NCI-H146 treated with DMSO at 0.1 percent for 48 hours (cell line): ENCODE measurements around the gene OR6B3.
"Not testable (repeated sequence)": the region's sequence is repeated elsewhere in the genome, so short reads cannot be mapped to it uniquely, and the experiment has no call there.

ENCODE experiments used
- DNase-seq: peaks from one replicate; lab custom pipeline; 2025; ENCODE audit not compliant: unreplicated experiment; lab: John Stamatoyannopoulos, UW

OR6B3 gene

DNA sequence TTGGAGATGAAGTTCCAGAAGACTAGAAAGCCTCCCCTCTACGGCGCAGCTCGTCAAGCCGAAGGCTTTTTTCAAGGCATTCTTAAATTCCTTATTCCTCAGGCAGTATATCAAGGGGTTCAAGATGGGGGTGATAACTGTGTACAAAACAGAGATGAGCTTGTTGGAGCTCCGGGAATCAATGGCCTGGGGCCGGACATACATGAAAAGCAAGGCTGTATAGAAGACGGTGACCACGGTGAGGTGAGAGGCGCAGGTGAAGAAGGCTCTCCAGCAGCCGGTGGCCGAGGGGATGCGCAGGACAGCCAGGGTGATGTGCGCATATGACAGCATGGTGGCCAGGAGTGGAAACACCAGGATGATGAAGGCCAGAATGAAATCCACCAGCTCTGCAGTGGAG is 8.2 kb downstream of the OR6B3 start:
- DNase-seq = no peak

DNA sequence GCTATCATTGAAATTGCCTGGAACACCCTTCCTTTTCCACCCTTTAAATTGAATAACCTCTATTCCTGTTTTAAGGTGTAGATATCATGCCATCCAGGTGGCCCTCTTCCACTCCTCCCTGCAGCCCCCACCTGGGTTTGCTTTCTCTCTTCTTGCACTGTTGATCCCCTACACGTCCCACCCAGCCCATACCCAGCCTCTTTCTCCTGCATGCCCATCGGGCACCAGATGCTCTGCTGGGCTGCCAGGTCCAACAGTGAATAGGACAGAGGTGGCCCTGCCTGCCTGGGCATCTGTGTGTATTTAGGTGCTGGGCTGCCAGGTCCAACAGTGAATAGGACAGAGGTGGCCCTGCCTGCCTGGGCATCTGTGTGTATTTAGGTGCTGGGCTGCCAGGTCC is 9.2 kb downstream of the OR6B3 start:
- not testable (repeated sequence) for DNase-seq

- DNase-seq = no peak
Measured at GRCh38 chr2:240043279-240043989, 9.9 kb downstream of the OR6B3 start.

DNA sequence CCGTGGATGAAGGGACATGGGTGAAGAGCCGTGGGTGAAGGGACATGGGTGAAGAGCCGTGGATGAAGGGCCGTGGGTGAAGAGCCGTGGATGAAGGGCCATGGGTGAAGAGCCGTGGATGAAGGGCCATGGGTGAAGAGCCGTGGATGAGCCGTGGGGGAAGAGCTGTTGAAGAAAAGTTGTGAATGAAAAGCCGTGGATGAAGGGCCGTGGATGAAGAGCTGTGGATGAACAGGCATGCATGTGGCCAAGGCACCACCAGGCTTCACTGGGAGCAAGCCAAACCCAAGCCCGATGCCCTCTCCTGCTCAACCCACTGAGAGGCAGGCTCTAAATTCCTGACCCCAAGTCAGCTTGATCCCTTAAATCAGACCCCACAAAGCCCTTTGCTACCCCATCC is 10.6 kb downstream of the OR6B3 start:
- no peak for DNase-seq

DNA sequence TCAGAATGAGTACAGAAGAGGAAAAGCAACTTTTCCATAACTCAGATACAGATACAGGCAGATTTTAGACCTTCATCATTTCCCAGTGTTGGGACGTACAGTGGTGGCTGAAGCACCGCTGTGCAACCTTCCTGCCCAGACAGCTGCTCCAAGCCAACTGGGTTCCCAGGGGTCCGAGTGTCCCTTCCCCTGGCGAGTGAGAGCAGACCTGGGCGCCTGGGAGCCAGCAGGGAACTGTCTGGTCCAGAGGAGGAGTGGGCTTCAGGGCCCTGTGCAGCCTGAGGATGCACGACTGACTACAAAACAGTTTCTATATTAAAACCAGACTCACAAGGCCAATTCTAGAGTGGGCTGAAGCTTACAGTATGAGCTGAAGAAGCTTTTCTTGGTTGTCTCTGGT is 12.0 kb downstream of the OR6B3 start:
- no peak for DNase-seq

GRCh38 chr2:240037358-240037757 is 16.0 kb downstream of the OR6B3 start:
- DNase-seq = no peak

DNA sequence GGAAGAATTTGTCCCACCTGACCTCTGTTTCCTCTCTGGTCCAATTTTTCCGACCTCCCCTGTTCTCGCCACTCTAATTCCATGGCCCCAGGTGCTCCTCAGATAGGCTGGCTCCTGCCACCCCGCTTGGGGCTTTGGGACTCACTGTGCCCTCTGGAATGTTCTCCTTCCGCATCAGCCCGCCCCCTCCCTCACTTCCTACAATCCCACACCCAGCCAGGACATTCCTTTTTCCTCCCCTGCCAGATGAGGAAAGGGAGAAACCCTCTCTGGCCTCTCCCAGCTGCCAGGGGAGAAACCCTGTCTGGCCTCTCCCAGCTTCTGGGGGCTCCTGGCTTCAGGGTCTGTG is 20.0 kb downstream of the OR6B3 start:
- DNase-seq = no peak

- no peak for DNase-seq
Measured at GRCh38 chr2:240032406-240033329, 20.7 kb downstream of the OR6B3 start.

- DNase-seq = no peak
Measured at GRCh38 chr2:240030379-240031094, 22.8 kb downstream of the OR6B3 start, which contains the start of gene OR6B2. TSS of gene OR6B2 (minus strand) at chr2:240030429. CDS start at chr2:240030429, 0 bp downstream.

GRCh38 chr2:240024766-240025165 is 28.6 kb downstream of the OR6B3 start:
- DNase-seq = no peak

DNA sequence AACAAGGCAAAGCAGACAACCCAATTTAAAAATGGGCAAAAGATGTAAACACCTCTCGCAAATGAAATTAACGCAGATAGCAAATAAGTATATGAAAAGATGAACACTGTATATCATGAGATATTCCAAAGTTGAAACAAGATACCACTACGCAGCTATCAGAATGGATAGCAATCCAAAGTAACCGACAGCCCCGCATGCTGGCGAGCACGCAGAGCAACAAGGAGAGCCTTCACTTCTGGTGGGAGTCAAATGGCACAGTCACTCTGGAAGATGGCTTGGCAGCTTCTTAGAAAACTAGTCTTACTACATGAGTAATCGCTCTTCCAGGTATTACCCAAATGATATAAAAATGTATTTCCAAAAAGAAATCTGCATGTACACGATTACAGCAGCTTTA is 29.5 kb downstream of the OR6B3 start:
- no peak for DNase-seq

- peak; percentile 7 for DNase-seq
Measured at GRCh38 chr2:240021488-240022104, 31.7 kb downstream of the OR6B3 start.

GRCh38 chr2:240018071-240018750 is 35.1 kb downstream of the OR6B3 start:
- DNase-seq = no peak

GRCh38 chr2:240014327-240014726 is 39.0 kb downstream of the OR6B3 start:
- DNase-seq = no peak

DNA sequence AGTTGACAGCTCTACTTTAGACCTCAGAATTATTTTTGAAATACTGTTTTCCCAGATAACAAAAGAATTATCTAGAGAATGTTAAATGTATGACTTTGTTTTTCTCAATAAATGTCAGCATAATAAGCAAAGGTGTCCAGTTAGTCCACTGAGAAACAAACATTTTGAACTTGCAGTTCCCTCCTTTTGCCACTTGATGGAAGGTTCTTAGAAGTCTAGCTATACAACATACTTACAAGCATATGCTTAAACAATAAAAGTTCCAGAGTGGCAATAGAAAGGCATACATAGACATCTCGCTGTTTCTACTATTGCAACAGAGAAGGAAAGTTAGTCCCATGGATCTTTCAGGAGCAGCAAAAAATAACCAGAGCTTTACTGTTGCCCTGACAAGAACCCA is 40.0 kb downstream of the OR6B3 start:
- no peak for DNase-seq

- no peak for DNase-seq
Measured at GRCh38 chr2:240002983-240003382, 50.3 kb downstream of the OR6B3 start.

- DNase-seq = no peak
Measured at GRCh38 chr2:240000671-240001070, 52.6 kb downstream of the OR6B3 start.

DNA sequence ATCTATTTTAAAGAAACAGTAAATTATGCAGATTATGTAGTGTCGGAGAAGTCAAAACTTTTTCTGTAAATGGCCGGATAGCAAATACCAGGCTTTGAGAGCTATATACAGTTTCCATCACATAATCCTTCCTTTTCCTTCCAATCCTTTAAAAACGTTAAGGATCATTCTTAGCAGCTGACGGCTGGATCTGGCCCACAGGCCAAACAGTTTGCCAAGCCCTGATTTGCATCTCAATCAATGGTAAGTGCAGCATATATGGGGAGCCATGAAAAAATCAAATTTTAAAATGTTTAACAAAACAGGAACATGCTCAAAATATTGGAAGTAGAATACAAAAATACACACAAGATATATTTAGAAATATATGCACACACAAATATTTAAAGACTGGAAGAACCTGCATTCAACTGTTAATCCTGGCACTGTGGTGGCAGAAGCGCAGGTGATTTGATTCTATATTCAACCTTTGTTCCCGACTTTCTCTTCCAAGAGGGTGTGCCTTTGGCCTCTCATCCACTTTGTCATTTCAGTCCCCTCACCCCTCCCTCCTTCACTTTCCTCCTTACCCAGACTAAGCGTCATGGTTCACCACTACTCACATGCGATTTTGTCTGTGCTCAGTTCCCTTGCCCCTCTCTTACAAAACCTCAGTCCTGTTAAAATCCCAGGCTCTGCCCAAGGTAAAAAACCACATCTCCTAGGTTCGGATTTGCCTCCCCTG is 55.5 kb downstream of the OR6B3 start:
- DNase-seq = no peak
